PC-3 (cell line): ENCODE measurements around the gene ANKRD40. TPM values are rescaled to one million over a fixed set of nuclear protein-coding genes. Genes with fewer than 3 reads are reported as not detected.

Experiments used
- ATAC-seq: fragments of 200-7000 bp; cut with Tn5 transposase; 2 replicates; pipeline ENCODE4 v1.9.1; 2020; ENCODE audit warnings: mild to moderate bottlenecking, moderate library complexity
- BruUV-seq: library from RNA; stranded (reverse); fragments of 400-500 nt; replicated peaks from 2 replicates; lab custom pipeline; 2021; lab: Mats Ljungman, UMichigan
- CTCF ChIA-PET: fragments of 300-600 bp; sonication (Branson Sonifier 250); formaldehyde crosslinking; loops from one replicate; lab custom pipeline; 2022; ENCODE audit warnings: antibody characterized with exemption; lab: Charles Lee
- POLR2A ChIA-PET: fragments of 300-600 bp; sonication (Branson Sonifier 250); formaldehyde crosslinking; loops from one replicate; lab custom pipeline; 2022; ENCODE audit warnings: antibody characterized with exemption; ENCODE audit not compliant: unreplicated experiment; lab: Charles Lee
- DNase-seq: peaks from one replicate; pipeline ENCODE4 v3.0.0-alpha.2; 2015
- H2AFZ ChIP-seq: fragments of 300-600 bp; sonication (generic); 2 replicates; pipeline ENCODE4 v1.6.0; 2016; ENCODE audit warnings: antibody characterized with exemption, low read length
- H3F3A ChIP-seq: fragments of 300-600 bp; sonication (generic); one replicate; pipeline ENCODE4 v1.6.0; 2017; ENCODE audit warnings: antibody characterized with exemption, low read length, control low read depth, mild to moderate bottlenecking; ENCODE audit not compliant: unreplicated experiment
- H3K27ac ChIP-seq: fragments of 300-600 bp; sonication (generic); 2 replicates; pipeline ENCODE4 v1.5.1; 2016; ENCODE audit warnings: mild to moderate bottlenecking, low read length
- H3K27me3 ChIP-seq: fragments of 300-600 bp; sonication (generic); 2 replicates; pipeline ENCODE4 v1.6.1; 2016; ENCODE audit warnings: low read length, mixed read lengths
- H3K36me3 ChIP-seq: fragments of 300-600 bp; sonication (generic); 2 replicates; pipeline ENCODE4 v1.6.1; 2016; ENCODE audit warnings: low read depth, mixed run types, low read length, mixed read lengths
- H3K4me1 ChIP-seq: fragments of 300-600 bp; sonication (generic); 2 replicates; pipeline ENCODE4 v1.5.1; 2016; ENCODE audit warnings: low read length; ENCODE audit not compliant: insufficient read depth
- H3K4me2 ChIP-seq: fragments of 300-600 bp; sonication (generic); 2 replicates; pipeline ENCODE4 v1.6.0; 2016; ENCODE audit warnings: low read length
- H3K4me3 ChIP-seq: fragments of 300-600 bp; sonication (generic); 2 replicates; pipeline ENCODE4 v1.5.1; 2016; ENCODE audit warnings: mild to moderate bottlenecking, low read length, mixed read lengths
- H3K79me2 ChIP-seq: fragments of 300-600 bp; sonication (generic); 2 replicates; pipeline ENCODE4 v1.6.1; 2017; ENCODE audit warnings: low read length, mixed read lengths
- H3K9ac ChIP-seq: fragments of 300-600 bp; sonication (generic); 2 replicates; pipeline ENCODE4 v1.6.0; 2016; ENCODE audit warnings: mild to moderate bottlenecking, low read length
- H3K9me2 ChIP-seq: fragments of 300-600 bp; sonication (generic); replicated peaks from 2 replicates; pipeline ENCODE4 v1.6.1; 2016; ENCODE audit warnings: mixed run types, low read length, mixed read lengths
- H3K9me3 ChIP-seq: fragments of 300-600 bp; sonication (generic); 2 replicates; pipeline ENCODE4 v1.6.1; 2016; ENCODE audit warnings: low read length, mixed read lengths
- H4K20me1 ChIP-seq: fragments of 300-600 bp; sonication (generic); 2 replicates; pipeline ENCODE4 v1.6.1; 2016; ENCODE audit warnings: low read length, mixed read lengths
- CTCF ChIP-seq: fragments of 300-600 bp; sonication (generic); conservative IDR thresholded peaks from 2 replicates; pipeline ENCODE4 v1.5.1; 2017; ENCODE audit warnings: antibody characterized with exemption, low read depth, mild to moderate bottlenecking, low read length
- EZH2 ChIP-seq: fragments of 300-600 bp; sonication (generic); IDR thresholded peaks from one replicate; pipeline ENCODE4 v1.6.1; 2017; ENCODE audit warnings: antibody characterized with exemption, mild to moderate bottlenecking, low read length; ENCODE audit not compliant: unreplicated experiment
- EZH2phosphoT487 ChIP-seq: fragments of 300-600 bp; sonication (generic); IDR thresholded peaks from 2 replicates; pipeline ENCODE4 v1.6.1; 2018; ENCODE audit warnings: mild to moderate bottlenecking, antibody characterized with exemption, low read length, borderline replicate concordance
- intact Hi-C: fragments of 100-400 bp; cut with micrococcal nuclease; formaldehyde crosslinking; loops from 2 replicates; pipeline ENCODE4 v1.9.0; 2023
- total RNA-seq: library from RNA; depleted of rRNA; stranded (reverse); fragments of >200 nt; gene quantifications from 2 replicates; pipeline ENCODE4 v1.2.3, GENCODE V29; 2014

Gene ANKRD40
- total RNA-seq, 1 experiment from 2014 or later: 44.2 TPM

GRCh38 chr17:50737118-50737698, 29.5 kb upstream of the ANKRD40 start:
- POLR2A ChIA-PET: no interaction called here
- H3K4me2 ChIP-seq: no peak overlapping the region
- H3K79me2 ChIP-seq: peaks cover 88% of the 10 kb centered on the region
- H3K9ac ChIP-seq: no peak overlapping the region
- no peak overlapping the region for H3K4me3 ChIP-seq
- H3F3A ChIP-seq: peaks cover 5% of the 10 kb centered on the region
- TF ChIP-seq CTCF (no peak), EZH2phosphoT487 (no peak), EZH2 (no peak)
- no peak for ATAC-seq
- H3K27me3 ChIP-seq: no peaks in the 10 kb centered on the region
- CTCF ChIA-PET: no interaction called here
- no TSS peak for BruUV-seq
- intact Hi-C loops: no loop called here
- no peak overlapping the region for H2AFZ ChIP-seq
- no peak overlapping the region for H3K27ac ChIP-seq
- no peaks in the 10 kb centered on the region for H3K9me2 ChIP-seq
- H3K36me3 ChIP-seq: peaks cover 56% of the 10 kb centered on the region
- no peak for DNase-seq
- H4K20me1 ChIP-seq: peaks cover 62% of the 10 kb centered on the region
- no peaks in the 10 kb centered on the region for H3K9me3 ChIP-seq
- no peaks in the 10 kb centered on the region for H3K4me1 ChIP-seq

GRCh38 chr17:50735287-50735686, 27.6 kb upstream of the ANKRD40 start:
- ATAC-seq (no peak), DNase-seq (no peak)
- H3K9ac ChIP-seq: no peak overlapping the region
- H3K4me1 ChIP-seq: no peaks in the 10 kb centered on the region
- POLR2A ChIA-PET: no interaction called here
- H3K36me3 ChIP-seq: peaks cover 38% of the 10 kb centered on the region; the same call in 1 of the 2 replicates
- peaks cover 100% of the 10 kb centered on the region for H3K79me2 ChIP-seq
- H3K4me2 ChIP-seq: no peak overlapping the region
- no peak overlapping the region for H3K27ac ChIP-seq
- peaks cover 5% of the 10 kb centered on the region for H3F3A ChIP-seq
- TF ChIP-seq EZH2: no peak
- no peak for TF ChIP-seq EZH2phosphoT487
- TF ChIP-seq CTCF: no peak
- H2AFZ ChIP-seq: no peak overlapping the region
- H3K27me3 ChIP-seq: no peaks in the 10 kb centered on the region
- H4K20me1 ChIP-seq: peaks cover 76% of the 10 kb centered on the region
- H3K9me2 ChIP-seq: no peaks in the 10 kb centered on the region
- no TSS peak for BruUV-seq
- H3K4me3 ChIP-seq: no peak overlapping the region
- intact Hi-C loops: no loop called here
- CTCF ChIA-PET: no interaction called here
- H3K9me3 ChIP-seq: no peaks in the 10 kb centered on the region
